GM10266 (cell line): Measurements from ENCODE around the gene DOCK11.

ENCODE experiments used
- DNase-seq: peaks from one replicate; pipeline ENCODE4 v3.0.0; 2012; ENCODE audit errors: extremely low spot score
- CTCF ChIP-seq: IDR thresholded peaks from 2 replicates; pipeline ENCODE4 v1.5.1; 2012; ENCODE audit warnings: mild to moderate bottlenecking, low read depth; ENCODE audit not compliant: control insufficient read depth, insufficient read depth; ENCODE audit errors: missing control alignments

DOCK11 gene

GRCh38 chrX:118654331-118654730, 158.7 kb downstream of the DOCK11 start:
- DNase-seq = no peak
- TF ChIP-seq CTCF = no peak

GRCh38 chrX:118655561-118656246, 160.1 kb downstream of the DOCK11 start:
- no peak for TF ChIP-seq CTCF
- DNase-seq = no peak

GRCh38 chrX:118657413-118657812, 161.8 kb downstream of the DOCK11 start:
- no peak for TF ChIP-seq CTCF

GRCh38 chrX:118660085-118660484, 164.5 kb downstream of the DOCK11 start:
- no peak for TF ChIP-seq CTCF
- no peak for DNase-seq

More at GRCh38 chrX:118657413-118657812, 161.8 kb downstream of the DOCK11 start:
- DNase-seq = no peak

GRCh38 chrX:118665204-118665603, 169.6 kb downstream of the DOCK11 start:
- no peak for TF ChIP-seq CTCF
- no peak for DNase-seq

GRCh38 chrX:118666521-118666920, 170.9 kb downstream of the DOCK11 start:
- no peak for DNase-seq
- TF ChIP-seq CTCF = no peak

- TF ChIP-seq CTCF = no peak
- DNase-seq = no peak
These were observed 173.8 kb downstream of the DOCK11 start for GRCh38 chrX:118669435-118669834.
